ENCODE measurements around the gene LMNTD2. TPM values are rescaled to one million over a fixed set of nuclear protein-coding genes. Genes with fewer than 3 reads are reported as not detected.
"Not testable (repeated sequence)": the region's sequence is repeated elsewhere in the genome, so short reads cannot be mapped to it uniquely, and the experiment has no call there.

The LMNTD2 gene
- polyA plus RNA-seq, 1 donor from 2014 or later = 0.61 TPM

DNA sequence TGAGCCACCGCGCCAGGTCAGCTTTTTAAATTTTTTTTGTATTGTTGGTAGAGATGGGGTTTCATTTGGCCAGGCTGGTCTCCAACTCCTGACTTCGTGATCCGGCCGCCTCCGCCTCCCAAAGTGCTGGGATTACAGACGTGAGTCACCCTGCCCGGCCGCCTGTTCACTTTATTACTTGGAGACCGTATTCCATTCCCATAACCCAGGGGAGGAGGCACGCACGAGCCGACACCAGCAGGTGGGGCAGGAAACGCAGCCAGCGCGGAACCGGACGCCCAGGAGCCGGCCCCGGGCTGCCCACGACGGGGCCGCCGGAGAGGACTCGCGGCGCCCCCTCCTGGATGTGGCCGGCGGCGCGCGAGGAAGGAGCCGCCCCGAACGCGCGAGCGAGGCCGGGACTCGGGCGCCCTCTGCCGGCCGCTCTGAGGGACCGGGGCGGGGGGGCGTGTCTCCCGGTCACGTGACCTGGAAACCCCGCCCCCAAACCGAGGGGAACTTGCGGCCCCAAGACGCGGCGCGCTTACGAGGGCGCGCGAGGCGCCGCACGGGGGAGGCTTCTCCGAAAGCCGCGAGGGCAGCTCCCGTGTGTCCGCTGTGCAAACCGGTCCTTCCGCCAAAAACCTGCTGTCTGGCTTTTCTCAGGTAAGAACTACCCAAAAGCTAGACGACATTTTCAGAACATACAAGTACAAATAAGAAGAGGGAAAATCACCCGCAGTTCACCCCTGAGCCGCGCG, 41.9 kb downstream of the LMNTD2 start:
- TF ChIP-seq, protein P1, sequence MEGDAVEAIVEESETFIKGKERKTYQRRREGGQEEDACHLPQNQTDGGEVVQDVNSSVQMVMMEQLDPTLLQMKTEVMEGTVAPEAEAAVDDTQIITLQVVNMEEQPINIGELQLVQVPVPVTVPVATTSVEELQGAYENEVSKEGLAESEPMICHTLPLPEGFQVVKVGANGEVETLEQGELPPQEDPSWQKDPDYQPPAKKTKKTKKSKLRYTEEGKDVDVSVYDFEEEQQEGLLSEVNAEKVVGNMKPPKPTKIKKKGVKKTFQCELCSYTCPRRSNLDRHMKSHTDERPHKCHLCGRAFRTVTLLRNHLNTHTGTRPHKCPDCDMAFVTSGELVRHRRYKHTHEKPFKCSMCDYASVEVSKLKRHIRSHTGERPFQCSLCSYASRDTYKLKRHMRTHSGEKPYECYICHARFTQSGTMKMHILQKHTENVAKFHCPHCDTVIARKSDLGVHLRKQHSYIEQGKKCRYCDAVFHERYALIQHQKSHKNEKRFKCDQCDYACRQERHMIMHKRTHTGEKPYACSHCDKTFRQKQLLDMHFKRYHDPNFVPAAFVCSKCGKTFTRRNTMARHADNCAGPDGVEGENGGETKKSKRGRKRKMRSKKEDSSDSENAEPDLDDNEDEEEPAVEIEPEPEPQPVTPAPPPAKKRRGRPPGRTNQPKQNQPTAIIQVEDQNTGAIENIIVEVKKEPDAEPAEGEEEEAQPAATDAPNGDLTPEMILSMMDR (IDR thresholded peaks at IDR 0.05; ENCODE audit: poor library complexity, severe bottlenecking) = peak; percentile 51
- TF ChIP-seq POLR2AphosphoS5 (IDR thresholded peaks at IDR 0.05) = no peak
- no peak overlapping the region for H3K4me2 ChIP-seq (ENCODE audit: low read length)
- no peaks in the 10 kb centered on the region for H3F3A ChIP-seq (ENCODE audit: insufficient read depth, low read length, poor library complexity, severe bottlenecking)
- no peaks in the 10 kb centered on the region for H4K20me1 ChIP-seq (ENCODE audit: insufficient read depth)
- no peaks in the 10 kb centered on the region for H3K27me3 ChIP-seq (ENCODE audit: insufficient read depth, low read depth, low read length)
- H3K79me2 ChIP-seq (replicated peaks; ENCODE audit: insufficient read depth, low read length) = no peaks in the 10 kb centered on the region
- H3K36me3 ChIP-seq (ENCODE audit: insufficient read depth, low read length) = no peaks in the 10 kb centered on the region
- no peak overlapping the region for H3K4me3 ChIP-seq (ENCODE audit: low read length)
- no peak overlapping the region for H3K9ac ChIP-seq (ENCODE audit: low read length)
- no peaks in the 10 kb centered on the region for H3K9me2 ChIP-seq (ENCODE audit: insufficient read depth, low read length)
- H3K27ac ChIP-seq (ENCODE audit: low read length) = no peak overlapping the region
- H2AFZ ChIP-seq (ENCODE audit: low read depth, low read length) = no peak overlapping the region
- no peaks in the 10 kb centered on the region for H3K9me3 ChIP-seq (ENCODE audit: low read length)

DNA sequence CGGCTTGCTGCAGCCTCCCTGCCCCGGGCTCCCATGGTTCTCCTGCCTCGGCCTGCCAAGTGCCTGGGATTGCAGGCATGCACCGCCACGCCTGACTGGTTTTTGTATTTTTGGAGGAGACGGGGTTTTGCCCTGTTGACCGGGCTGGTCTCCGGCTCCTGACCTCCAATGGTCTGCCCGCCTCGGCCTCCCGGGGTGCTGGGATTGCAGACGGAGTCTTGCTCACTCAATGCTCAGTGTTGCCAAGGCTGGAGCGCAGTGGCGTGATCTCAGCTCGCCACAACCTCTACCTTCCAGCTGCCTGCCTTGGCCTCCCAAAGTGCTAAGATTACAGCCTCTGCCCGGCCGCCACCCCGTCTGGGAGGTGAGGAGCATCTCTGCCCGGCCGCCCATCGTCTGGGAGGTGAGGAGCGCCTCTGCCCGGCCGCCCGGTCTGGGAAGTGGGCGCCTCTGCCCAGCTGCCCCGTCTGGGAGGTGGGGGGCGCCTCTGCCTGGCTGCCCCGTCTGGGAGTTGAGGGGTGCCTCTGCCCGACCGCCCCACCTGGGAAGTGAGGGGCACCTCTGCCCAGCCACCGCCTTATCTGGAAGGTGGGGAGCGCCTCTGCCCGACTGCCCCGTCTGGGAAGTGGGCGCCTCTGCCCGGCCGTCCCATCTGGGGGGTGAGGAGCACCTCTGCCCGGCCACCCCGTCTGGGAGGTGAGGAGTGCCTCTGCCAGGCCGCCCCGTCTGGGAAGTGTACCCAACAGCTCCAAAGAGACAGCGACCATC, 43.4 kb downstream of the LMNTD2 start:
- not testable (repeated sequence) for H3K4me2 ChIP-seq (ENCODE audit: low read length); H4K20me1 ChIP-seq (ENCODE audit: insufficient read depth); H3K27me3 ChIP-seq (ENCODE audit: insufficient read depth, low read depth, low read length); H3F3A ChIP-seq (ENCODE audit: insufficient read depth, low read length, poor library complexity, severe bottlenecking); H3K36me3 ChIP-seq (ENCODE audit: insufficient read depth, low read length); H3K9ac ChIP-seq (ENCODE audit: low read length); H3K79me2 ChIP-seq (replicated peaks; ENCODE audit: insufficient read depth, low read length); H3K27ac ChIP-seq (ENCODE audit: low read length); H2AFZ ChIP-seq (ENCODE audit: low read depth, low read length); H3K4me3 ChIP-seq (ENCODE audit: low read length); H3K9me3 ChIP-seq (ENCODE audit: low read length); H3K9me2 ChIP-seq (ENCODE audit: insufficient read depth, low read length)

DNA sequence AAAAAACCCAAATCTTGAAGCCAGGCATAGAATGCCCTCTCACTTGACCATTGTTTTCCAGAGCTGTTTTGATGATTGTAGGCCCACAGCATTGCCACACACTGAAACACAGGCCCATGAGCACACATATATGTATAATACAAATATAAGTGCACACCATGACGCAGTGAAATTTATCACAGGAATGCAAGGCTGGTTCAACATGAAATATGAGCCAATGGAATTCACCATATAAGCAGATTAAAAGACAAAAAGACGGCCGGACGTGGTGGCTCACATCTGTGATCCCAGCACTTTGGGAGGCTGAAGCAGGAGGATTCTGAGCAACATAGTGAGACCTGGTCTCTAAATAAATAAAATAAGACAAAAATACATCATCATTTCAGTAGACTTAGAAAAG, 44.1 kb downstream of the LMNTD2 start:
- no peak for TF ChIP-seq SMC3 (conservative IDR thresholded peaks at IDR 0.05; ENCODE audit: poor library complexity)
- Histone ChIP-seq H3K36me3 (ENCODE audit: insufficient read depth, low read length) (no peaks in the 10 kb centered on the region), H4K20me1 (ENCODE audit: insufficient read depth) (no peaks in the 10 kb centered on the region), H3K27ac (ENCODE audit: low read length) (no peak overlapping the region), H3K79me2 (replicated peaks; ENCODE audit: insufficient read depth, low read length) (no peaks in the 10 kb centered on the region), H3K4me3 (ENCODE audit: low read length) (no peak overlapping the region), H3K4me2 (ENCODE audit: low read length) (no peak overlapping the region), H3F3A (ENCODE audit: insufficient read depth, low read length, poor library complexity, severe bottlenecking) (no peaks in the 10 kb centered on the region), H2AFZ (ENCODE audit: low read depth, low read length) (no peak overlapping the region), H3K9me2 (ENCODE audit: insufficient read depth, low read length) (no peaks in the 10 kb centered on the region), H3K27me3 (ENCODE audit: insufficient read depth, low read depth, low read length) (no peaks in the 10 kb centered on the region), H3K9ac (ENCODE audit: low read length) (no peak overlapping the region), H3K9me3 (ENCODE audit: low read length) (no peaks in the 10 kb centered on the region)

DNA sequence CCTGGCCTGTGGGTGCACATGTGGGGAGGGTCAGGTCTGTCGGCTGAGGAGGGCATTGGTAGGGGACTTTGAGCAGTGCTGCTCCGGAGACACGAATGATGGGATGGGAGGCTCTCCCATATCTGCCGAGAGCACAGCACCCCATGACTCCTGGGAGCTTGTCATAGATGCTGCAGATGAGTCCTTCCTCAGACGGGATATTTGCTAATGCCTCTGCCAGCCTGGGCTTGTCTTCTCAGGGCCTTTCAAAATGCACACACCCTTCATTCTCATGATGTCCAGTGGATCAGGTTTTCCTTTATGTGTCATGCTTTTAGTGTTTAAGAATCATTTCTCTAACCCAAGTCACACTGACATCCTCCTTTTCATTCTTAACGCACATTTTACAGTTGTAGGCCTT, 45.4 kb downstream of the LMNTD2 start:
- H3K9ac ChIP-seq (ENCODE audit: low read length) = no peak overlapping the region
- H4K20me1 ChIP-seq (ENCODE audit: insufficient read depth) = no peaks in the 10 kb centered on the region
- no peaks in the 10 kb centered on the region for H3K27me3 ChIP-seq (ENCODE audit: insufficient read depth, low read depth, low read length)
- no peak overlapping the region for H3K27ac ChIP-seq (ENCODE audit: low read length)
- H3K36me3 ChIP-seq (ENCODE audit: insufficient read depth, low read length) = no peaks in the 10 kb centered on the region
- H3K4me3 ChIP-seq (ENCODE audit: low read length) = no peak overlapping the region
- H3K79me2 ChIP-seq (replicated peaks; ENCODE audit: insufficient read depth, low read length) = no peaks in the 10 kb centered on the region
- no peaks in the 10 kb centered on the region for H3K9me3 ChIP-seq (ENCODE audit: low read length)
- H3K4me2 ChIP-seq (ENCODE audit: low read length) = no peak overlapping the region
- no peak for TF ChIP-seq EP300 (conservative IDR thresholded peaks at IDR 0.05; ENCODE audit: poor library complexity, severe bottlenecking)
- no peak for TF ChIP-seq EZH2 (IDR thresholded peaks at IDR 0.05; ENCODE audit: borderline replicate concordance, insufficient read depth, low read length, poor library complexity, severe bottlenecking)
- TF ChIP-seq, protein P2, sequence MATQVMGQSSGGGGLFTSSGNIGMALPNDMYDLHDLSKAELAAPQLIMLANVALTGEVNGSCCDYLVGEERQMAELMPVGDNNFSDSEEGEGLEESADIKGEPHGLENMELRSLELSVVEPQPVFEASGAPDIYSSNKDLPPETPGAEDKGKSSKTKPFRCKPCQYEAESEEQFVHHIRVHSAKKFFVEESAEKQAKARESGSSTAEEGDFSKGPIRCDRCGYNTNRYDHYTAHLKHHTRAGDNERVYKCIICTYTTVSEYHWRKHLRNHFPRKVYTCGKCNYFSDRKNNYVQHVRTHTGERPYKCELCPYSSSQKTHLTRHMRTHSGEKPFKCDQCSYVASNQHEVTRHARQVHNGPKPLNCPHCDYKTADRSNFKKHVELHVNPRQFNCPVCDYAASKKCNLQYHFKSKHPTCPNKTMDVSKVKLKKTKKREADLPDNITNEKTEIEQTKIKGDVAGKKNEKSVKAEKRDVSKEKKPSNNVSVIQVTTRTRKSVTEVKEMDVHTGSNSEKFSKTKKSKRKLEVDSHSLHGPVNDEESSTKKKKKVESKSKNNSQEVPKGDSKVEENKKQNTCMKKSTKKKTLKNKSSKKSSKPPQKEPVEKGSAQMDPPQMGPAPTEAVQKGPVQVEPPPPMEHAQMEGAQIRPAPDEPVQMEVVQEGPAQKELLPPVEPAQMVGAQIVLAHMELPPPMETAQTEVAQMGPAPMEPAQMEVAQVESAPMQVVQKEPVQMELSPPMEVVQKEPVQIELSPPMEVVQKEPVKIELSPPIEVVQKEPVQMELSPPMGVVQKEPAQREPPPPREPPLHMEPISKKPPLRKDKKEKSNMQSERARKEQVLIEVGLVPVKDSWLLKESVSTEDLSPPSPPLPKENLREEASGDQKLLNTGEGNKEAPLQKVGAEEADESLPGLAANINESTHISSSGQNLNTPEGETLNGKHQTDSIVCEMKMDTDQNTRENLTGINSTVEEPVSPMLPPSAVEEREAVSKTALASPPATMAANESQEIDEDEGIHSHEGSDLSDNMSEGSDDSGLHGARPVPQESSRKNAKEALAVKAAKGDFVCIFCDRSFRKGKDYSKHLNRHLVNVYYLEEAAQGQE (IDR thresholded peaks at IDR 0.05; ENCODE audit: borderline replicate concordance) = no peak
- TF ChIP-seq SMC3 (conservative IDR thresholded peaks at IDR 0.05; ENCODE audit: poor library complexity) = no peak
- TF ChIP-seq RAD21 (conservative IDR thresholded peaks at IDR 0.05) = no peak
- TF ChIP-seq MXI1 (conservative IDR thresholded peaks at IDR 0.05; ENCODE audit: poor library complexity, severe bottlenecking) = no peak
- no peak for TF ChIP-seq POLR2AphosphoS5 (IDR thresholded peaks at IDR 0.05)
- no peaks in the 10 kb centered on the region for H3K9me2 ChIP-seq (ENCODE audit: insufficient read depth, low read length)
- H2AFZ ChIP-seq (ENCODE audit: low read depth, low read length) = no peak overlapping the region
- H3F3A ChIP-seq (ENCODE audit: insufficient read depth, low read length, poor library complexity, severe bottlenecking) = no peaks in the 10 kb centered on the region
